Liver (tissue), 3 donors: ENCODE results near the gene COL12A1.

ENCODE experiments used
- FOXA1 ChIP-seq: IDR thresholded peaks from 2 replicates; pipeline ENCODE4 v1.6.1; 2016; ENCODE audit warnings: antibody characterized with exemption
- GABPA ChIP-seq, 2 donors: IDR thresholded peaks in 1 of 2; conservative IDR thresholded peaks in 1 of 2; 2 replicates each; pipeline ENCODE4 v1.6.1; 2016; ENCODE audit warnings: antibody characterized with exemption in 2 of 2, mild to moderate bottlenecking in 1 of 2, moderate library complexity in 1 of 2
- JUND ChIP-seq, 2 donors: IDR thresholded peaks; 2 replicates each; pipeline ENCODE4 v1.6.1; 2016; ENCODE audit warnings: antibody characterized with exemption in 2 of 2
- RAD21 ChIP-seq, 2 donors: IDR thresholded peaks; 2 replicates each; pipeline ENCODE4 v1.6.1; 2016; ENCODE audit warnings: antibody characterized with exemption in 2 of 2, mild to moderate bottlenecking in 2 of 2
- SP1 ChIP-seq: IDR thresholded peaks from 2 replicates; pipeline ENCODE4 v1.6.1; 2018; ENCODE audit warnings: antibody characterized with exemption, mild to moderate bottlenecking
- TAF1 ChIP-seq: conservative IDR thresholded peaks from 2 replicates; pipeline ENCODE4 v1.6.1; 2016; ENCODE audit warnings: antibody characterized with exemption, mild to moderate bottlenecking
- TF ChIP-seq, protein P1 (sequence below): IDR thresholded peaks from 2 replicates; pipeline ENCODE4 v1.6.1; 2016; ENCODE audit warnings: antibody characterized with exemption
- TF ChIP-seq, protein P2 (sequence below): fragments of 150-350 bp; IDR thresholded peaks from 2 replicates; pipeline ENCODE4 v1.5.1; 2017; ENCODE audit warnings: improper control_type of control experiment, low read depth, low read length; ENCODE audit not compliant: missing input control
- TF ChIP-seq, protein P3 (sequence below): IDR thresholded peaks from 2 replicates; pipeline ENCODE4 v1.6.1; 2016; ENCODE audit warnings: antibody characterized with exemption, mild to moderate bottlenecking
- donor health status: healthy.
- donor health status: healthy.

DNA sequence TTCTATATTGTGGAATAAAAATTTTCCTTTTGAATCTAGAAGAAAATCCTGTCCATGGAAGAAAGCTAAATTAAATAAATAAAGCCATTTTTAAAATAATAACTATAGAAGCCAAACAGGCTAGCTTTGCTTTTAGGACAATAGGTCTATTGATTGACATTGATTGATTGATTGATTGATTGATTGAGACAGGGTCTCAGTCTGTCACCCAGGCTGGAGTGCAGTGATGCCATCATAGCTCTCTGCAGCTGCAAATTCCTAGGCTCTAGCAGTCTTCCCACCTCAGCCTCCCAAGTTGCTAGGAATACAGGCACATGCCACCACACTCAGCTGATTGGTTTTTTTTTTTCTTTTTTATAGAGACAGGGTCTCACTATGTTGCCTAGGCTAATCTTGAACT lies 97.9 kb downstream of the COL12A1 start:
- TF ChIP-seq GABPA (IDR thresholded peaks at IDR 0.05 in 1 of 2, conservative IDR thresholded peaks at IDR 0.05 in 1 of 2) (no peak), TAF1 (no peak), FOXA1 (no peak), RAD21 (IDR thresholded peaks at IDR 0.05) (no peak), SP1 (no peak), JUND (IDR thresholded peaks at IDR 0.05) (no peak)
- TF ChIP-seq, protein P1, sequence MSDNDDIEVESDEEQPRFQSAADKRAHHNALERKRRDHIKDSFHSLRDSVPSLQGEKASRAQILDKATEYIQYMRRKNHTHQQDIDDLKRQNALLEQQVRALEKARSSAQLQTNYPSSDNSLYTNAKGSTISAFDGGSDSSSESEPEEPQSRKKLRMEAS = no peak
- TF ChIP-seq, protein P2, sequence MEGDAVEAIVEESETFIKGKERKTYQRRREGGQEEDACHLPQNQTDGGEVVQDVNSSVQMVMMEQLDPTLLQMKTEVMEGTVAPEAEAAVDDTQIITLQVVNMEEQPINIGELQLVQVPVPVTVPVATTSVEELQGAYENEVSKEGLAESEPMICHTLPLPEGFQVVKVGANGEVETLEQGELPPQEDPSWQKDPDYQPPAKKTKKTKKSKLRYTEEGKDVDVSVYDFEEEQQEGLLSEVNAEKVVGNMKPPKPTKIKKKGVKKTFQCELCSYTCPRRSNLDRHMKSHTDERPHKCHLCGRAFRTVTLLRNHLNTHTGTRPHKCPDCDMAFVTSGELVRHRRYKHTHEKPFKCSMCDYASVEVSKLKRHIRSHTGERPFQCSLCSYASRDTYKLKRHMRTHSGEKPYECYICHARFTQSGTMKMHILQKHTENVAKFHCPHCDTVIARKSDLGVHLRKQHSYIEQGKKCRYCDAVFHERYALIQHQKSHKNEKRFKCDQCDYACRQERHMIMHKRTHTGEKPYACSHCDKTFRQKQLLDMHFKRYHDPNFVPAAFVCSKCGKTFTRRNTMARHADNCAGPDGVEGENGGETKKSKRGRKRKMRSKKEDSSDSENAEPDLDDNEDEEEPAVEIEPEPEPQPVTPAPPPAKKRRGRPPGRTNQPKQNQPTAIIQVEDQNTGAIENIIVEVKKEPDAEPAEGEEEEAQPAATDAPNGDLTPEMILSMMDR = no peak
- TF ChIP-seq, protein P3, sequence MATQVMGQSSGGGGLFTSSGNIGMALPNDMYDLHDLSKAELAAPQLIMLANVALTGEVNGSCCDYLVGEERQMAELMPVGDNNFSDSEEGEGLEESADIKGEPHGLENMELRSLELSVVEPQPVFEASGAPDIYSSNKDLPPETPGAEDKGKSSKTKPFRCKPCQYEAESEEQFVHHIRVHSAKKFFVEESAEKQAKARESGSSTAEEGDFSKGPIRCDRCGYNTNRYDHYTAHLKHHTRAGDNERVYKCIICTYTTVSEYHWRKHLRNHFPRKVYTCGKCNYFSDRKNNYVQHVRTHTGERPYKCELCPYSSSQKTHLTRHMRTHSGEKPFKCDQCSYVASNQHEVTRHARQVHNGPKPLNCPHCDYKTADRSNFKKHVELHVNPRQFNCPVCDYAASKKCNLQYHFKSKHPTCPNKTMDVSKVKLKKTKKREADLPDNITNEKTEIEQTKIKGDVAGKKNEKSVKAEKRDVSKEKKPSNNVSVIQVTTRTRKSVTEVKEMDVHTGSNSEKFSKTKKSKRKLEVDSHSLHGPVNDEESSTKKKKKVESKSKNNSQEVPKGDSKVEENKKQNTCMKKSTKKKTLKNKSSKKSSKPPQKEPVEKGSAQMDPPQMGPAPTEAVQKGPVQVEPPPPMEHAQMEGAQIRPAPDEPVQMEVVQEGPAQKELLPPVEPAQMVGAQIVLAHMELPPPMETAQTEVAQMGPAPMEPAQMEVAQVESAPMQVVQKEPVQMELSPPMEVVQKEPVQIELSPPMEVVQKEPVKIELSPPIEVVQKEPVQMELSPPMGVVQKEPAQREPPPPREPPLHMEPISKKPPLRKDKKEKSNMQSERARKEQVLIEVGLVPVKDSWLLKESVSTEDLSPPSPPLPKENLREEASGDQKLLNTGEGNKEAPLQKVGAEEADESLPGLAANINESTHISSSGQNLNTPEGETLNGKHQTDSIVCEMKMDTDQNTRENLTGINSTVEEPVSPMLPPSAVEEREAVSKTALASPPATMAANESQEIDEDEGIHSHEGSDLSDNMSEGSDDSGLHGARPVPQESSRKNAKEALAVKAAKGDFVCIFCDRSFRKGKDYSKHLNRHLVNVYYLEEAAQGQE = no peak
